RWPE2 (cell line): Measurements from ENCODE around the gene SH3GL2.

Source experiments
- ATAC-seq: fragments of 200-7000 bp; cut with Tn5 transposase; 3 replicates; pipeline ENCODE4 v1.9.1; 2021; ENCODE audit warnings: low read depth
- DNase-seq: peaks from one replicate; pipeline ENCODE4 v3.0.0-alpha.2; 2020; ENCODE audit warnings: low spot score
- H3K27ac ChIP-seq: fragments of 450-650 bp; 2 replicates; pipeline ENCODE4 v1.5.1; 2017; ENCODE audit warnings: mild to moderate bottlenecking; ENCODE audit not compliant: poor library complexity, severe bottlenecking
- H3K27me3 ChIP-seq: fragments of 250-450 bp; sonication (Bioruptor Pico); 2 replicates; pipeline ENCODE4 v1.5.1; 2021; ENCODE audit warnings: mild to moderate bottlenecking, moderate library complexity; ENCODE audit not compliant: insufficient read depth, poor library complexity, severe bottlenecking
- H3K36me3 ChIP-seq: fragments of 250-450 bp; sonication (Bioruptor Pico); 2 replicates; pipeline ENCODE4 v1.5.1; 2020; ENCODE audit warnings: low read depth, mild to moderate bottlenecking, moderate library complexity
- H3K4me1 ChIP-seq: fragments of 250-450 bp; sonication (Bioruptor Pico); 2 replicates; pipeline ENCODE4 v1.5.1; 2021; ENCODE audit warnings: mild to moderate bottlenecking, moderate library complexity; ENCODE audit not compliant: insufficient read depth, poor library complexity, severe bottlenecking
- H3K4me3 ChIP-seq: fragments of 250-450 bp; sonication (Bioruptor Pico); 2 replicates; pipeline ENCODE4 v1.5.1; 2021; ENCODE audit warnings: mild to moderate bottlenecking, moderate library complexity; ENCODE audit not compliant: severe bottlenecking
- H3K9me3 ChIP-seq: fragments of 250-450 bp; sonication (Bioruptor Pico); 2 replicates; pipeline ENCODE4 v1.5.1; 2021; ENCODE audit warnings: mild to moderate bottlenecking, moderate library complexity; ENCODE audit not compliant: severe bottlenecking
- CTCF ChIP-seq: fragments of 450-650 bp; IDR thresholded peaks from one replicate; pipeline ENCODE4 v1.5.1; 2017; ENCODE audit warnings: mild to moderate bottlenecking, moderate library complexity; ENCODE audit not compliant: poor library complexity, severe bottlenecking

SH3GL2 gene

GRCh38 chr9:17571825-17572224 lies 7.0 kb upstream of the SH3GL2 start:
- Histone ChIP-seq H3K9me3 (no peaks in the 10 kb centered on the region), H3K4me1 (no peaks in the 10 kb centered on the region), H3K27ac (no peak overlapping the region), H3K4me3 (no peak overlapping the region), H3K36me3 (no peaks in the 10 kb centered on the region), H3K27me3 (peaks cover 13% of the 10 kb centered on the region)
- TF ChIP-seq CTCF, result no peak
- DNase-seq (no peak), ATAC-seq (no peak)

GRCh38 chr9:17574342-17574741 lies 4.5 kb upstream of the SH3GL2 start:
- Histone ChIP-seq H3K27ac (no peak overlapping the region), H3K36me3 (no peaks in the 10 kb centered on the region), H3K4me1 (no peaks in the 10 kb centered on the region), H3K9me3 (no peaks in the 10 kb centered on the region), H3K4me3 (no peak overlapping the region), H3K27me3 (peaks cover 33% of the 10 kb centered on the region)
- no peak for ATAC-seq
- no peak for TF ChIP-seq CTCF
- DNase-seq, result no peak

GRCh38 chr9:17578577-17578910 lies 322 bp upstream of the SH3GL2 start:
- DNase-seq (no peak), ATAC-seq (peak; percentile 42)
- H3K9me3 ChIP-seq, result no peaks in the 10 kb centered on the region
- TF ChIP-seq CTCF, result no peak
- H3K36me3 ChIP-seq, result no peaks in the 10 kb centered on the region
- H3K4me3 ChIP-seq, result peak overlapping the region; percentile 37
- peaks cover 57% of the 10 kb centered on the region for H3K27me3 ChIP-seq
- no peaks in the 10 kb centered on the region for H3K4me1 ChIP-seq
- H3K27ac ChIP-seq, result no peak overlapping the region

- H3K27ac ChIP-seq, result no peak overlapping the region
- H3K27me3 ChIP-seq, result peaks cover 56% of the 10 kb centered on the region
- H3K9me3 ChIP-seq, result no peaks in the 10 kb centered on the region
- H3K4me1 ChIP-seq, result no peaks in the 10 kb centered on the region
- H3K4me3 ChIP-seq, result no peak overlapping the region
- DNase-seq (no peak), ATAC-seq (no peak)
- no peaks in the 10 kb centered on the region for H3K36me3 ChIP-seq
- no peak for TF ChIP-seq CTCF
Observed at GRCh38 chr9:17580119-17580518, 1.3 kb downstream of the SH3GL2 start.

GRCh38 chr9:17587113-17587512 lies 8.2 kb downstream of the SH3GL2 start:
- H3K9me3 ChIP-seq, result no peaks in the 10 kb centered on the region
- H3K4me1 ChIP-seq, result no peaks in the 10 kb centered on the region
- no peak overlapping the region for H3K27ac ChIP-seq
- no peak for DNase-seq
- H3K27me3 ChIP-seq, result peaks cover 3% of the 10 kb centered on the region
- TF ChIP-seq CTCF, result no peak
- no peak for ATAC-seq
- no peak overlapping the region for H3K4me3 ChIP-seq
- H3K36me3 ChIP-seq, result no peaks in the 10 kb centered on the region
